Lower leg skin (tissue), 3 donors: ENCODE data around the gene SRSF1.

Source experiments
- CTCF ChIP-seq, 3 donors: fragments of 450-650 bp; IDR thresholded peaks; one replicate each; pipeline ENCODE4 v1.5.1; 2016; ENCODE audit warnings: antibody characterized with exemption in 3 of 3, mild to moderate bottlenecking in 3 of 3, moderate library complexity in 2 of 3
- POLR2A ChIP-seq, 2 donors: fragments of 450-650 bp; IDR thresholded peaks; one replicate each; pipeline ENCODE4 v1.6.1; 2016 to 2017; ENCODE audit warnings: antibody characterized with exemption in 2 of 2, mild to moderate bottlenecking in 1 of 2, moderate library complexity in 1 of 2

- TF ChIP-seq CTCF (IDR thresholded peaks at IDR 0.05) (no peak), POLR2A (IDR thresholded peaks at IDR 0.05) (no peak)
Observed at GRCh38 chr17:57980522-57980921, 26.5 kb downstream of the SRSF1 start.
